ENCODE data around the gene SPACA5B.
"Not testable (repeated sequence)": the region's sequence is repeated elsewhere in the genome, so short reads cannot be mapped to it uniquely, and the experiment has no call there.

The SPACA5B gene

GRCh38 chrX:48130326-48130725, at the start of gene SPACA5B:
SPACA5B (plus strand) TSS chrX:48130626; CDS start chrX:48130688, 62 bp downstream.
- H3K36me3 ChIP-seq (ENCODE audit: insufficient read depth, low read depth, low read length); H3K4me3 ChIP-seq (ENCODE audit: low read length); H3K9ac ChIP-seq (ENCODE audit: low read depth, low read length); H3K27me3 ChIP-seq (ENCODE audit: insufficient read depth, low read length); H3K9me3 ChIP-seq (ENCODE audit: insufficient read depth, low read depth, low read length); H3K4me1 ChIP-seq (ENCODE audit: insufficient read depth, low read length); H3K27ac ChIP-seq (ENCODE audit: low read length): not testable (repeated sequence)

GRCh38 chrX:48083212-48083611, 47.2 kb upstream of the SPACA5B start:
- H3K9me3 ChIP-seq (ENCODE audit: insufficient read depth, low read depth, low read length): no peaks in the 10 kb centered on the region
- H3K27ac ChIP-seq (ENCODE audit: low read length): no peak overlapping the region
- no peak overlapping the region for H3K4me3 ChIP-seq (ENCODE audit: low read length)
- H3K27me3 ChIP-seq (ENCODE audit: insufficient read depth, low read length): no peaks in the 10 kb centered on the region
- H3K4me1 ChIP-seq (ENCODE audit: insufficient read depth, low read length): no peaks in the 10 kb centered on the region
- no peak overlapping the region for H3K9ac ChIP-seq (ENCODE audit: low read depth, low read length)
- no peaks in the 10 kb centered on the region for H3K36me3 ChIP-seq (ENCODE audit: insufficient read depth, low read depth, low read length)

GRCh38 chrX:48083706-48084105, 46.7 kb upstream of the SPACA5B start:
- H3K9me3 ChIP-seq (ENCODE audit: insufficient read depth, low read depth, low read length): no peaks in the 10 kb centered on the region
- H3K36me3 ChIP-seq (ENCODE audit: insufficient read depth, low read depth, low read length): no peaks in the 10 kb centered on the region
- H3K27me3 ChIP-seq (ENCODE audit: insufficient read depth, low read length): no peaks in the 10 kb centered on the region
- no peak overlapping the region for H3K27ac ChIP-seq (ENCODE audit: low read length)
- H3K4me1 ChIP-seq (ENCODE audit: insufficient read depth, low read length): no peaks in the 10 kb centered on the region
- H3K4me3 ChIP-seq (ENCODE audit: low read length): no peak overlapping the region
- H3K9ac ChIP-seq (ENCODE audit: low read depth, low read length): no peak overlapping the region

- H3K9me3 ChIP-seq (ENCODE audit: insufficient read depth, low read depth, low read length): no peaks in the 10 kb centered on the region
- no peak overlapping the region for H3K4me3 ChIP-seq (ENCODE audit: low read length)
- H3K27me3 ChIP-seq (ENCODE audit: insufficient read depth, low read length): no peaks in the 10 kb centered on the region
- no peak overlapping the region for H3K27ac ChIP-seq (ENCODE audit: low read length)
- no peaks in the 10 kb centered on the region for H3K4me1 ChIP-seq (ENCODE audit: insufficient read depth, low read length)
- no peak overlapping the region for H3K9ac ChIP-seq (ENCODE audit: low read depth, low read length)
- H3K36me3 ChIP-seq (ENCODE audit: insufficient read depth, low read depth, low read length): no peaks in the 10 kb centered on the region
Measured at GRCh38 chrX:48086082-48086481, 44.3 kb upstream of the SPACA5B start.

DNA sequence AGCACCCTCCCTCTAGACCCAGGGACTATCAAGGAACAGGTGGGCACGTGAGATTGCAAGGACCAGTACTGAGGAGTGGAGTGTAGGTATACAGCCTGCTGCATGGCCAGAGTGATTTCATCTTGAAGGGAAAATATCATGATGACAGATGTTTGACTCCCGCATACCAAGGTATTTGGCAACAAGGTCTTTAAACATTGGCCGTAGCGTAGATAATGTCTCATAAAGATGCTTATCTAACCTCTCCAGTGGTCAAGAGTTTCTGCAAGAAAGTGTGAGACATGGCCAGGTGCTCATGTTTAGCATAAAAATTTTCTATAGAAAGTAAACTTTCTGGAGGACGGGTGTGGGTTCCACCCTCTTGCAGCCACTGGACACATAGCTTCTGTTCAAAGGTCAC, 40.3 kb upstream of the SPACA5B start:
- H3K9ac ChIP-seq (ENCODE audit: low read depth, low read length): no peak overlapping the region
- no peak overlapping the region for H3K4me3 ChIP-seq (ENCODE audit: low read length)
- no peaks in the 10 kb centered on the region for H3K36me3 ChIP-seq (ENCODE audit: insufficient read depth, low read depth, low read length)
- H3K27me3 ChIP-seq (ENCODE audit: insufficient read depth, low read length): no peaks in the 10 kb centered on the region
- no peaks in the 10 kb centered on the region for H3K4me1 ChIP-seq (ENCODE audit: insufficient read depth, low read length)
- no peaks in the 10 kb centered on the region for H3K9me3 ChIP-seq (ENCODE audit: insufficient read depth, low read depth, low read length)
- H3K27ac ChIP-seq (ENCODE audit: low read length): no peak overlapping the region

DNA sequence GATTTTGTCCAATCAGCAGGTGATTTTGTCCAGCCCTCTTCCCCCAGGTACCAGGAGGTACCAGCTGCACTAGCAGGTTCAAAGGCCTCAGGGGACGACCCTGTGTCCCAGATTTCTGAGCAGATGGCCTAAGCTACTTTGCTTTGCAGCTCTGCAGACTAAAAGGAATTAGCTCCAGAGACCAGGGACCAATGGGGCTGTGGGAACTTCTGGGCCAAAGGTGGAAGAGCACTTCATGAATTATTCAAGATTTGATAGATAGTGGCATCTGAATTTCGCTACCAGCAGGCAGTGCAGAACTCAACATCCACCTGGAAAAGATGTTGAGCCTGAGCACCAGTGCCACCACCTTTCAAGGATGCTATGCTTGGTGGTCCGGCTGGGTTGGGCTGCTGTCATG, 37.9 kb upstream of the SPACA5B start:
- not testable (repeated sequence) for H3K9ac ChIP-seq (ENCODE audit: low read depth, low read length); H3K27me3 ChIP-seq (ENCODE audit: insufficient read depth, low read length); H3K4me3 ChIP-seq (ENCODE audit: low read length); H3K9me3 ChIP-seq (ENCODE audit: insufficient read depth, low read depth, low read length); H3K4me1 ChIP-seq (ENCODE audit: insufficient read depth, low read length); H3K36me3 ChIP-seq (ENCODE audit: insufficient read depth, low read depth, low read length); H3K27ac ChIP-seq (ENCODE audit: low read length)

GRCh38 chrX:48101443-48101842, 29.0 kb upstream of the SPACA5B start:
- H3K4me1 ChIP-seq (ENCODE audit: insufficient read depth, low read length): no peaks in the 10 kb centered on the region
- H3K27me3 ChIP-seq (ENCODE audit: insufficient read depth, low read length): no peaks in the 10 kb centered on the region
- H3K36me3 ChIP-seq (ENCODE audit: insufficient read depth, low read depth, low read length): no peaks in the 10 kb centered on the region
- H3K9me3 ChIP-seq (ENCODE audit: insufficient read depth, low read depth, low read length): no peaks in the 10 kb centered on the region
- no peak overlapping the region for H3K9ac ChIP-seq (ENCODE audit: low read depth, low read length)
- no peak overlapping the region for H3K4me3 ChIP-seq (ENCODE audit: low read length)
- no peak overlapping the region for H3K27ac ChIP-seq (ENCODE audit: low read length)

DNA sequence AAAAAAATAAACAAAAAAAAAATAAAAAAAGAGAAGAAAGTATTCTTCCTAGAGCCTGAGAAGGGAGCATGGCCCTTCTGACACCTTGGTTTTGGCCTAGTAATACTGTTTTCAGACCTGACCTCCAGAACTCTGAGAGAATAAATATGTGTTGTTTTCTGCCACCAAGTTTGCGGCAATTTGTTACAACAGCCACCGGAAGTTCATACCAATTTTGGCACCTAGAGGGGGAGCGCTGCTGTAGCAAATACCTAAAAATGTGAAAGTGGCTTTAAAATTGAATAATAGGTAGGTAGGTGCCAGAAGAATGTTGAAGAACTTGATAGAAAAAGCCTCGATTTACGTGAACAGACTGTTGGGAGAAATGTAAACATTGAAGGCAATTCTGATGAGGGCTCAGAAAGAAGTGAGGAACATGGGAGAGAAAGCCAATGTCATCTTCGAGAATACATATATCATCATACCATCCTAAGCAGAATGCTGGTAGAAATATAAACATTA, 27.5 kb upstream of the SPACA5B start:
- Histone ChIP-seq H3K4me1 (ENCODE audit: insufficient read depth, low read length) (no peaks in the 10 kb centered on the region), H3K9ac (ENCODE audit: low read depth, low read length) (no peak overlapping the region), H3K9me3 (ENCODE audit: insufficient read depth, low read depth, low read length) (no peaks in the 10 kb centered on the region), H3K36me3 (ENCODE audit: insufficient read depth, low read depth, low read length) (no peaks in the 10 kb centered on the region), H3K27me3 (ENCODE audit: insufficient read depth, low read length) (no peaks in the 10 kb centered on the region), H3K4me3 (ENCODE audit: low read length) (no peak overlapping the region), H3K27ac (ENCODE audit: low read length) (no peak overlapping the region)

DNA sequence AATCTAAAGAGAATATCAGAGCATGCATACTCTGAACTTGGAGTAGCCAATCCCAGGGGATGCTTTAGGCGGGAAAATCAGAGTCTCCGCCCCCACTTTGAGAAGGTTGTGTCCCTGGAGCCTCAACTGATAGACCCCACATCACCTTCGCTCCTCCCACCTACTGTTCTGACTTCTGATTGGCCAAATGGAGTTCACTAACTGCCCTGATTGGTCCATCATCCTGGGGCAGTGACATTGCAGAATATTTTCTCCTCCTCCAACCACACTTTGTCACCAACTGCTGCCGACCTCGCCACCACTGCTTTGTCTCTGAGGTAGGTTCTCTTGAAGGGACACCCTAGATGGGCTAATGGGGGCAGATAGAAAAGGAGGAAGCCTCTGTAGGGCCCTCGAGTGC, 22.7 kb upstream of the SPACA5B start:
- no peaks in the 10 kb centered on the region for H3K9me3 ChIP-seq (ENCODE audit: insufficient read depth, low read depth, low read length)
- no peak overlapping the region for H3K9ac ChIP-seq (ENCODE audit: low read depth, low read length)
- H3K36me3 ChIP-seq (ENCODE audit: insufficient read depth, low read depth, low read length): no peaks in the 10 kb centered on the region
- no peaks in the 10 kb centered on the region for H3K4me1 ChIP-seq (ENCODE audit: insufficient read depth, low read length)
- H3K27ac ChIP-seq (ENCODE audit: low read length): no peak overlapping the region
- H3K4me3 ChIP-seq (ENCODE audit: low read length): no peak overlapping the region
- H3K27me3 ChIP-seq (ENCODE audit: insufficient read depth, low read length): no peaks in the 10 kb centered on the region

DNA sequence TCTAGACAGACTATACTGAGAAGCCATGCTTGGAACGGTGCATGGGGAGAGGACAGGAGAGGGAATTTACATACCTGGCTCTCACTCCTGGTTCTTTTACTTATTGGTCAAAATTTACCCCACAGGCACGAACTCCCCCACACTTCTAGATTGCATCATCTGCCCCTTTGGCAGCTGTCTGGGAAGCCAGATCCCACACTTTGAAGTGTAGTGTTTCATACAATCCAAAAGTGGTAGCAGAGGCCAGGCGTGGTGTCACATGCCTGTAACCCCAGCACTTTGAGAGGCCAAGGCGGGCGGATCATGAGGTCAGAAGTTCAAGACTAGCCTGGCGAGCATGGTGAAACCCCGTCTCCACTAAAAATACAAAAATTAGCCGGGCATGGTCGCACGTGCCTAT, 5.1 kb upstream of the SPACA5B start:
- not testable (repeated sequence) for H3K9me3 ChIP-seq (ENCODE audit: insufficient read depth, low read depth, low read length); H3K4me1 ChIP-seq (ENCODE audit: insufficient read depth, low read length); H3K36me3 ChIP-seq (ENCODE audit: insufficient read depth, low read depth, low read length); H3K27me3 ChIP-seq (ENCODE audit: insufficient read depth, low read length); H3K4me3 ChIP-seq (ENCODE audit: low read length); H3K27ac ChIP-seq (ENCODE audit: low read length); H3K9ac ChIP-seq (ENCODE audit: low read depth, low read length)

DNA sequence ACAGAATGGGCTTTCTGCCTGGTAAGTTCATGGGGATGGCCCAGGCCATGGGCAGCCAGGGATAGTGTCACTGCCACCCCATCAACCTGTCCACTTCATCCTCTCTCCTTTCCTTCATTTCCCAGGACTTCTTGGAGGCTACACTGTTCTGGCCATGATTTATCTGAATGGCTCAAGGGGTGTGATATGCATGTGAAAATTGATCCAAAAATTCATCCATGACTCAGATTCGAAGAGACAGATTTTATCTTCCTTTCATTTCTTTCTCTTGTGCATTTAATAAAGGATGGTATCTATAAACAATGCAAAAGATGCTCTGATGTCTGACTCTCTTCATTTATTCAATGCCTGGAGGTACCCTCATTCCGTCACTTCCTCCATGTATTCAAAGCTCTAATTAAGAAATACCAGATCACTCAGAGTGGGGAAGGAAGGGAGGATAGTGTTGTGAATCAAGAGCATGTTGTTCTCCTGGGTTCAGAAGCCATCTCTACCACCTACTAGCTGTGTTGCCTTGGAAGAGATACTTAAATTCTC, 1.9 kb downstream of the SPACA5B start:
- not testable (repeated sequence) for H3K27ac ChIP-seq (ENCODE audit: low read length); H3K9me3 ChIP-seq (ENCODE audit: insufficient read depth, low read depth, low read length); H3K36me3 ChIP-seq (ENCODE audit: insufficient read depth, low read depth, low read length); H3K4me1 ChIP-seq (ENCODE audit: insufficient read depth, low read length); H3K9ac ChIP-seq (ENCODE audit: low read depth, low read length); H3K4me3 ChIP-seq (ENCODE audit: low read length); H3K27me3 ChIP-seq (ENCODE audit: insufficient read depth, low read length)

DNA sequence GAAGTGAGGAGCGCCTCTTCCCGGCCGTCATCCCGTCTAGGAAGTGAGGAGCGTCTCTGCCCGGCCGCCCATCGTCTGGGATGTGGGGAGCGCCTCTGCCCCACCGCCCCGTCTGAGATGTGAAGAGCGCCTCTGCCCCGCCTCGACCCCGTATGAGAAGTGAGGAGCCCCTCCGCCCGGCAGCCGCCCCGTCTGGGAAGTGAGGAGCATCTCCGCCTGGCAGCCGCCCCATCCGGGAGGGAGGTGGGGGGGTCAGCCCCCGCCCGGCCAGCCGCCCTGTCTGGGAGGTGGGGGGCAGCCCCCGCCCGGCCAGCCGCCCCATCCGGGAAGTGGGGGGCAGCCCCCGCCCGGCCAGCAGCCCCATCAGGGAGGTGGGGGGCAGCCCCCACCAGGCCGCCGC, 8.7 kb downstream of the SPACA5B start:
- H3K9ac ChIP-seq (ENCODE audit: low read depth, low read length); H3K4me1 ChIP-seq (ENCODE audit: insufficient read depth, low read length); H3K4me3 ChIP-seq (ENCODE audit: low read length); H3K36me3 ChIP-seq (ENCODE audit: insufficient read depth, low read depth, low read length); H3K27ac ChIP-seq (ENCODE audit: low read length); H3K9me3 ChIP-seq (ENCODE audit: insufficient read depth, low read depth, low read length); H3K27me3 ChIP-seq (ENCODE audit: insufficient read depth, low read length): not testable (repeated sequence)

Data from iPS-20b (cell line).